GM19025 (cell line): Measurements from ENCODE around the gene ELMO2.

ENCODE experiments used
- ATAC-seq: cut with Tn5 transposase; IDR thresholded peaks from one replicate; pipeline ENCODE4 v1.9.1; 2021; ENCODE audit warnings: mild to moderate bottlenecking, low read depth, moderate library complexity; ENCODE audit not compliant: unreplicated experiment

Gene ELMO2

DNA sequence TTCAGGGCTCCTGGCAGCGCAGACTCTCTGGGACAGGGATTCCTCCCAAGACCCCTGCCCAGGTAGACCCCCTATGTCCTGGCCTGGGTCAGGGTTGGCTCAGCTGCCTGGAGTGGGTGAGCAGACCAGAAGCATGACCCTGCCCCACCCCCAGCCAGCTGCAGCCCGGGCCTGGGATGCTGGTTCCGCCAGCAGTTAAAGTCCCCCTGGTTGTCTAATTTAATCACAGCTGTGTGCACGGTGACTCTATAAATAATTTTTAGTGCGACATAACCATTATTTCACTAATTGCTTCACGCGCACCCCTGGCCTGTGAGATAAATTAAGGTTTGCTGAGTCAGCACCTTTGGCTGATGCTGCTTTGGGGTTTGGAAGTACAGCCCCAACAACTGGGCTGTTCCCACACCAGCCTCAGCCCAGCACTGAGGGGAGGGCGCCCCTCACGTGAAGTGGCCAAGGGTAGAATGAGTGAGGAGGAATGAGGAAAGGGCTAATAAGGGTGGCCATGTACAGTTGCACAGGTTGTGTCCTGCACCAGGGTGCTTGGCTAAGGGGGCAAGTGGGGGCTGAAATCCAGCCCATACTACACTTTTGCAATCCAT is 72.0 kb downstream of the ELMO2 start:
- ATAC-seq = no peak

DNA sequence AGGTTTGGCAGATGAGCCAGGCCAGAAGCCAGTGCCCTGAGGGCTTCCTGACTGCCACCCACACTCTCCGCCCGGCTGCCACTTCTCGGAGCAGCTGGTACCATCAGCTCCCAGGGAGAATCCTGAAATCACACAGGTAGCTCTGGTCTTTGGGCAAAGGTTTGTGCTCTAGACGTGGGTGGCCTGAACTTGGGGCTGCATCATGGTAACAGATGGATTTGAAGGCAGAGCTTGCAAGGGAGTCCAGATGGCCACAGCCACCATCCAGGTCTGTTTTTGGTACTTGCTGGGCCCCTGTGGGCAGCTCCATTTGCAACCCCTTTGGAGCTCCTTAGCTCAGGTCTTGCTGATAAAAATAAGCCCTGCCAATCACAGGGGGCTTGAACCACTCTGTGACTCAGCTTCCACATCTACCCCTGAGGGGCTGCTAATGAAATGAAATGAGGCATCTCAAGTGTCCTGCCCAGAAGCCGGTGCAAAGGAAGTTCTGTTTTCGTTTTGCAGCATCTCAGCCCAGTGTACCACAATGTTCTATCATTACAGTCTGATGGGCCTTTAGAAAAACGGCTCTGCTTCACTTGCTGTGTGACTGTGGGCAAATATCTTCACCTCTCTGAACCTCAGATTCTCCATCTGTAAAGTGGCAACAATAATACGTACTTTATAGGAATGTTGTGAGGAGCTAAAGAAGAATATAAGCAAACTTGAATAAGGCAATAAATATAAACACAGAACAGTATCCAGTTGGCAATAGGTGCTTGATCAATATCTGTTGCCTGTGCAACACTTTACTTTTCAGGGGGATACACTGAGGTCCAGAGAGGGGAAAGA is 73.0 kb downstream of the ELMO2 start:
- ATAC-seq = no peak

DNA sequence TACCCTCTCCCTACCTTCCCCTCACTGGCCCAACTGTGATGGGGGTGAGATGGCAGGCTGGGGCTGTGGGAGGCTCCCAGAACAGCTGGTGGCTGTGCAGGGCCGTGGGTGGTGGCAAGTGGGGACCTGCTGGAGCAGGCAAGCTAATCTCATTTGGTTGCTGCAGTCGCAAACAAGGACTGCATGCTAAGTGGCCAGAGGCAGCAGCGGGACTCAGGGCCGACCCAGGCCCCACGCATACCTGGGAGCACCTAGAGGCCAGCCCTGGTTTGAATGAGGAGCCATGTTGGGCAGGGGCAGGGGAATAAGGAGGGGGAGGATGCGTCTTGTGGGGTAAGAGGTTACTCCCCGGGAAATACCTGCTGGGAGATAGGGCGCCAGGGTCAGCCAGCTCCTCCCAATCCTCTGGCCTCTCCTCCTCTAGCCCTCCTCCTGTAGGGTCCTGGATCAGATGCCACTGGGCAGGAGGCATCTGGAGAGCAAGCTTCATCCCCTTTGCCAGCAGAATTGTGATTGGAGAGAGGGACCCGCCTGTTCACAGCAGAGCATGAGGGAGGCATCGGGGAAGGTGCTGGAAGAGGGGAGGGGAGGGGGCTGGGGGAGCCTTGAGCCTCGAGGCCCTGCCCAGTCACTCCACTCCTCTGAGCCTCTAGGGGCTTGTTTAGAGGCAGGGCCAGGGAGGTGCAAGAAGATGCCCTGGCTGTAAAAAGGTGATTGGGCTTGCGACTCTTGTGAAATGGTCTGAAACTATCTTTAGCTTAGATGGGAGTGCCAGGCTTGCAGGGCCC is 73.8 kb downstream of the ELMO2 start:
- no peak for ATAC-seq

DNA sequence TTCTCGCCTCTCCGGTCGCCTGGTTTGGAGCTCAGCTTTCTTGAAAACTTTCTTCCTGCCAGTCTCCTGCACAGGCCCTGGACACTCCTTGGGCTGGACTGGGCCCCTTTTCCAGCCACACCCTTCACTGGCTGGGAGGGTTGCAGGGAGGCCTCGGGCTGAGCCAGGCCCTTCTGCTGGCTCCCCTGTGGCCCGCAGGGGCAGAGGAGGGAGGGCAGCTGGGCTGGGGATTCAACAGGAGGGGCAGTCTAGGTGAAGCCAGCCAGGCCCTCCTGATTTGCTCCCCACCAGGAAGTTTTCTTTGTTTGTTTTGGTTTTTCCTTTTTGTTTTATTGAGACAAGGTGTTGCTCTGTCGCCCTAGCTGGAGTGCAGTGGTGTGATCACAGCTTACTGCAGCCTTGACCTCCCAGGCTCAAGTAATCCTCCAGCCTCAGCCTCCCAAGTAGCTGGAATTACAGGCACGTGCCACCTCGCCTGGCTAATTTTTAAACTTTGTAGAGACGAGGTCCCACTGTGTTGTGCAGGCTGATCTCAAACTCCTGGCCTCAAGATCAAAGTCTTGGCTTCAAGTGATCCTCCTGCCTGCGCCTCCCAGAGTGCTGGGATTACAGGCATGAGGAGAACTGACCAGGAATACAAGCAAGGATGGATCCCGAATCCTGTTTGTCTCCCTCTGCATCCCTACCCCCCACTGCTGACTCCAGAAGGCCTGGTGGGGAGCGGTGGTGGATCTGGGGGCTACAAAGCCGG is 74.6 kb downstream of the ELMO2 start:
- ATAC-seq = no peak

DNA sequence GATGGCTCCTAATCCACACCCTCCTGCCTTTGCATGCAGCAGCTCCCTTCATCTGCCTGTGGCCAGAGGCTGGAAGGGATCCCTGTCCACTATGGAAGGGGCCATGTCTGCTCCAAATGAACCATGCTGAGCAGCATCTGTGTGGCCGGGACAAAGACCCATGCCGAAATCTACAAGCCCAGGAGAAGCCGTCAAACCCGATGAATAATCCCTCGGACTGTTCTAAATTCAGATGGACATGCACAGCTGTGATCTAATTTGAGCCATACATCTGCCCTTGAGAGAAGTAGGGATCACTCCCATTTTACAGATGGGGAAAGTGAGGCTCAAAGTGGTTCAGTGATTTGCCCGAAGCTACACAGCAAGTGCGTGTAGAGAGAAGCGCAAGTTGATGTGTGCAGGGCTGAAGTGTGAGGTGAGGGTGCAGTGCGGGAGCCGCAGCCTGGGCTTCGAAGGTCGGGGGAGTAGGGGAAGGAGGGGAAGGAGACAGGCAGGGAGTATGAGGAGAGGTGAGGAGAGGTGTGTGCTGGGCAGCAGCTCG is 75.5 kb downstream of the ELMO2 start:
- no peak for ATAC-seq

DNA sequence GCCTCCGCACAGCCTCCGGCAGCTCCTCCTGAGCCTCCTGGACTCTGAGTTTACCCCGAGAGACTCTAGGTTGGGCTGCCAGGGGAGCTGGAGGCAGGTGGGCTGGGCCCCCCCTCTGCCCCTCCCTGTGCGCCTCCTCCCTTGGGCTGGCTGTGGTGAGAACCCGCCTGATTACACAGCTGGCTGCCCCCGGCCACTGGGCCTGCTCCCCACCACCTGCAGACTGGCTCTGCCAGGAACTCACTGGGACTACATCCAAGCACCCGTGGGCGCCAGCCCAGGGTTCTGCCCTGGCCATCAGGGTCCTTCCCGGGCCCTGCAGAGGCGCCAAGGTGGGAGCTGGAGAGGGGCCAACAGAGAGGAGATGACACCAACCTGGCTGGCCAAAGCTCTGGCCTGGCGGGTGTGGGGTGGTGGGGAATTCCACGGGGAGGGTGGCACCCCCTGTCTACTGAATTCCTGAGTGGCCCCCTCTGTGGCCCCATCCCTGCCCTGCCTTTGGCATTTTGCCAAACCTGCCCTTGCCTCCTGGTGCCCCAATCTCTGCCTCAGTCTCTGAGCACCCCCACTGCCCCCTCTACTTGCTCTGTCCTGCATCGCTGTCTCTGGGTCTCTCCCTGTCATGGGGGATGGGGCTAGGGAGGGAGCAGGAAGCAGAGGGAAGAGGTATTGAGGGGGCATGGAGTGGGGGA is 76.2 kb downstream of the ELMO2 start:
- ATAC-seq = no peak

DNA sequence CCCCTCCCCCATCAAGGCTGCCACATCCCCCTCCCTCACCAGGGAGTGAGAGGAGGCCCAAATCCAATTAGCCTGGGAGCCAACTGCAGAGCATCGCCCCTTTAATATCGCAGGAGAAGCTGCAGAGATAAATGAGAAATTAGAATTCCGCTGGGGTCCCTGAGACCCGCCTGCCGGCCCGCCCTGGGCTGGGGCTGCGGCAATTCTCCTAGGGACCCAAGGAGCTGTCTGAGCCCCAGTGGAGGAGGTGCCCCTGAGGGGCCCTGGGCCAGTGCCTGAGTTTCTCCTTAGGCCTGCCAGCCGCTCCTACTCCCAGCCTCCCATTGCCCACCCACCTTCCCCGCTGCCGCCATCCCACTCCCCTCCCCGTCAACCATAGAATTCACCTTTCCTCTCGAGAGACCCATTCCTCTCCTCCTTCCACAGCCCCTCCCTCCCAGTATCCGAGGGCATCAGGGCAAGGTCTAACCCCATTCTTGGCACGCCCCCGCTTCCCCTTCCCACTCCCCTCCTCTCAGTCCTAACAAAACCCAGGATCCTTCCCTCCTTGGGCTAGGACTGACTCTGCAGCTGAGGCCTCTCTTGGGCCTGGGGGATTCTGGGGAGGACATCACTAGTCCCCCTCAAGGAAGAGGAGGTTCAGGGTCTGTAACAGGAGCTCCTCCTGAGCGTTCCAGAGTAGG is 78.1 kb downstream of the ELMO2 start:
- no peak for ATAC-seq

DNA sequence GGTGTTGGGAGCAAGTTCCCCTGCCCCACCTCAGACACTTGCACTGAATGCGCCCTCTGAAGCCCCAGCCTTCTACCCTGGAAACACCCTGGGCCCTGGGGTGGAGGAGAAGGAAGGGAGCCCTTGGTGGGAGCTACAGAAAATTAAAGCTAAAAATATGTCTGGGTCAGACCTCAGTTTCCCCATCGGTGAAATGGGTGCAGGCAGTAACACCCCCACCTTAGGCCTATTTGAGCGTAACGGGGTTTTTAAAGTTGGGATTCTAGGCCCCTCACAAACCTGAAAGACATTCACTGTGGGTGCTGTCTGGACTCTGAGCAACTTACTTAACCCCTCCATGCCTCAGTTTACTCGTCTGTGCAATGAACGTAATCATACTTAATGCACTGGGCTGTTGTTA is 78.9 kb downstream of the ELMO2 start:
- no peak for ATAC-seq

DNA sequence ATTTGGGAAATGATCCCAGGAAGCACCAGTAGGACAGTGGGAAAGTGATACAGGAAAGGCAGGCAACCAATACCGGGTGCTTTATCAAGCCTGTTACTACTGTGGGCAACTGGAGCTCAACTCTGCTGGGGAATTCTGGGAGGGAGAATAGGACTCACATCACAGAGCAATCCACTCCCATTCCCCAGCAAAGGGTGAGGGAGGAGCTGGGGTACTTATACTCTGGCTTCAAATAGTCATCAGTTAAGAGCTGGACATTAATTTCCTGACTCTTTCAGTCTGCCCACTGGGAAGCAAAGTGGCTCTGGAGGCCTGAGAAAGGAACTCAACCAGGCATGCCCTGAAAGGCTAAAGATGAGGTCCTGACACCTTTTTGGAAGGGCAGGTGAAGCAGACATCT is 80.6 kb downstream of the ELMO2 start:
- ATAC-seq = no peak

DNA sequence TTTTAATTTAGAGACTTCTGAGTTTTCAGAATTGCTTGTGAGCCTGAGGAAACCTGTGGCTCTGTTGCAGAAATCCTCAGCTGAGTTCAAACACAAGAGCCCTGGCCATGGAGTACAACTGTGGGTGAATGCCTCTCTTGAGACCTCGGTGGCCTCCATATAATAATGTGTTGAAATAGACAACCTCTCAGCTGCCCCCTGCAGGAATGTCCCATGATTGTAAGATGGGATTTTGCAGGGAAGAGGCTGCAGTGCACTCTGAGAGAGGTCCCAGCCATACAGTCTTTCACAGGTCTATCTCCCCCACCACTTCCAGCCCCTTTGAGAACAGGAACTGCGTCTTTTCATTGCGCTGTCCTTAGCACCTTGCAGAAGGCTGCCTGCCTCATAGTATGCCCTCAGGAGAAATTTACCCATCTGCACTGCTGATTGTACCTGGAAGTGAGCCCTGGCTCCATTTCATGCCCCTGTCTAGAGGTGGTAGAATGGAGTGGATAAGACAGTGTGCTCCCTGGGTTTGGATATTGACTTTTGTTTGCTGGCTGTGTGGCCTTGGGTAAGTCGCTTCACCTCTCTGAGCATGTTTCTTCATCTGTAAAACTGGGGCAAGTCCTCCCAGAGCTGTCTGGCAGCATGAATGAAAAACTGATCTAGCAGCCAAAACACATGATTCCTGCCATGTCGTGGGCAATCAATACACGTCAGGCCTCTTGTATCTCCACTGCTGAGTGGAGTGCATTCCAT is 81.3 kb downstream of the ELMO2 start:
- no peak for ATAC-seq

DNA sequence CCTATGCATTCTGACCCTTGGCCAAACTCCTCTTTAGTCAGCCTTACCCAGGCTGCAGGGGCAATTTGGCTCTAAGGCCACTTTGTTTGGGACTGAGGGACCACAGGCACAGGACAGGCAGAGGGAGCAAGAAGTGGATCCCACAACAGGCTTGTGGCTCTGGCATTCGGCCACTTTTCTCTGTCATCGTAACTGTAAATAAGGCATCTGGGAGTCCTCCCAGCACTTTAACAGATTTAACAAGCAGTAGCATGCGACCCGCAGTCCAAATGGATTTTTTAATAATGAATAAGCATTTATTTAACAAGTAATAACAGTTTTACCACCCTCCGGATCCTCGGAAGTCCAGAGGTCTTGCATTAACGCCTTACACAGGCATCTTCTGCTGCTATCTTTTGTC is 82.0 kb downstream of the ELMO2 start:
- no peak for ATAC-seq

DNA sequence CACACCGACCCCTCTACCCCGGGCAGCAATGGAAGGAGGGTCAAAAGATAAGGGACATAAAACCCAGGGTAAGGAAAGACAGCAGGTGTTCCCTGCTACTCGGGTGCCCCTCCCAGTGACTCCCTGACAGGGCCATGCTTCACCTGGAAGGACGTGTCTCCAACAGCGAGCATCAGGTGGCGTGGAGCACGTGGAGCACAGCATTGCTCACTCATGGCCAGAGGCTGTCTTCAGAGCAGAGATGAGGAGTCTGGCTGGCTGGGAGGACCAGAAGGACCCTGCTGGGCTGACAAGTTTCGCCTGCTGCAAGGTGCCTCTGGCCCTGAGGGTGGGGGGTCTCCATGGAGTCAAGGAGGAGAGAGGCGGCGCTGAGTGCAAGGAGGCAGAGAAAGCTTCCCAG is 82.9 kb downstream of the ELMO2 start:
- ATAC-seq = no peak

DNA sequence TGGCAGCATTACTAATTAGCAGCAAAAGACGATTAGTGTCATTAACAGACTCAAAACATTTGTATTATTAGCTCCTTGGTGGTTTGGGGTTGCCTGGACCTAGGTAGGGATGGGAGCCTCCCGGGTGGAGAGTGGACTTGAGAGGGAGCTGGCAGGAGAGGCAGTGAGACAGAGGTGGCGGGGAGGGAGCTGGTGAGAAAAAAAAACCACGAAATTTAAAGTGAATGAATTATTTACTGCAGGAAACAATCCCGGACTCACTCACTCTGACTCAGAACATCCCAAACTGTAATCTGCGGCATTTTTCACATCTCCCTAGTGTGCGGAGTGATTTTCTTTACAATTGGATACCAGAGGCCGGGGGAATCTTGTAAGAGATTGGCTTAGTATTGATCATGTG is 83.8 kb downstream of the ELMO2 start:
- ATAC-seq = no peak

DNA sequence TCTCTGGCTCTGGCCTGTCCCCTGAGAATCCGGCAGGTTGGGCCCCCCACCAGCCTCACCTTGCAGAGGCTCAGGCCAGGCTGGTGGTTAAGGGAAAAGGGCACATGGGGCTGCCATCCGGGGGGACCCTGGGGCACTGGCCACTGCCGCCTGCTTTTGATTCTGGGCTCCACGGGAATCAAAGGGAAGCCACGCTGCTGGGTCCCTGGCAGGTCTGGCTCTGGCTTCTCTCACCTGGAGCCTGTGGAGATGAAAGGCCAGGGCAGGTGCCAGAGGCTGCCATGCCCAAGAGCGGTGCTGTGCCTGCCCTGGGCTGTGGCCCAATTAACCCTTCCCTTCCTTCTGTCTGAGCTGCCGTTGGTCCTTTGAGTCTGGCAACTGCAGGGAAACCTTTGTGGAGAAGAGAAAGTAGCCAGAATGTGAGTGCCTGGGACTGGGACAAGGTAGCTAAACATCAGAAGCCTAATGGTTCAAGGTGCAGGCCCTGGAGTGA is 88.7 kb downstream of the ELMO2 start:
- ATAC-seq = no peak

DNA sequence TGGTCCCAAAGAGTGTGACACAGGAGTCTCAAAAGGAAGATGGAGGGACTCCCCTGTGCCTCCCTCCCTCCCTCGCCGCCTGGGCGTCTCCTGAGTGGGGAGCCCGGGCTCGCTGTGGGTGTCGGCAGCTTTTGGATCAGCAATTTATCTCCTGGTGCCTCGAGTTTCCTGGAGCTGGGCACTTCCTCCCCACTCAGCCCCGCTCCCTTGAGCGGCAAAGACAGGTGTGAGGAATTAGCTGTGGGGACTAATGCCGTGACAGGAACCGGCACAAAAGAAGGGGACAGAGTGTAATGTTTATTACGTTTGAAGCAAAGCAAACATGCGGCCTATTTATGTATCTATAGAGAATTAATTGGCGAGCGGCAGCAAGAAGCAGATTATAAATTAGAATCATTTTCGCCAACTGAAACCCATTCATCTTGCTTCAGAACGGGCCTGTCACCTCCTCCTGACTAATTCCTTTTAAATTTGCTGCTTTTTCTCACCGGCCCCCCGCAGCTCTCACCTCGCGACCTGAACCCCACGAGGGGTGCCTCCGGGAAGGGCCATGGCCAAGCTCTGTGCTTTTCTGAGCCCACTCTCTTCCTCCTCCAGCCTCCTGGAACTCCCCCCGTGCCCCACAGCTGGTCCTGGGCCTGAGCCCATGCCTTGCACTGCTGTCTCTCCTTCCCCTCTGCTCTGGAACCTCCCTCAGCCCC is 89.3 kb downstream of the ELMO2 start:
- no peak for ATAC-seq
